Spleen (tissue), 7 donors: ENCODE results near the gene SIRPA.

Source experiments
- CTCF ChIP-seq, 11 experiments: fragments of 200-600 bp in 7 of 11; fragments of 450-650 bp in 4 of 11; sonication (generic) in 4 of 11; IDR thresholded peaks in 8 of 11; conservative IDR thresholded peaks in 3 of 11; 1 replicate in 7 of 11; 2 replicates in 4 of 11; pipeline versions ENCODE4 v1.4.0 to v1.8.0; 2016 to 2021; ENCODE audit warnings: antibody characterized with exemption in 11 of 11, inconsistent platforms in 4 of 11, mild to moderate bottlenecking in 1 of 11
- POLR2A ChIP-seq, 3 donors: fragments of 450-650 bp; IDR thresholded peaks; one replicate each; pipeline ENCODE4 v1.5.1; 2017; ENCODE audit warnings: antibody characterized with exemption in 3 of 3, mild to moderate bottlenecking in 1 of 3
- POLR2AphosphoS5 ChIP-seq, 3 donors: sonication (generic); formaldehyde crosslinking; IDR thresholded peaks; one replicate each; pipeline ENCODE4 v1.5.1; 2017; ENCODE audit warnings: antibody characterized with exemption in 3 of 3
- donor health status: DM: no; HTN: no; CAD: no; lungs with moderate emphysema.
- donor health status: DM: no; HTN: no; CAD: no.
- donor health status: DM: no; HTN: no; CAD: no.

- TF ChIP-seq POLR2AphosphoS5 (IDR thresholded peaks at IDR 0.05): peak in 1 of 3 donors; percentile 7
- TF ChIP-seq CTCF (IDR thresholded peaks at IDR 0.05 in 8 of 11, conservative IDR thresholded peaks at IDR 0.05 in 3 of 11): no peak
- TF ChIP-seq POLR2A (IDR thresholded peaks at IDR 0.05): no peak
Measured at GRCh38 chr20:1894951-1895673, at the start of gene SIRPA.
